Trophoblast cell (in vitro differentiated cells and primary cell): ENCODE measurements around the gene RPL13.

Source experiments
- DNase-seq, 2 donors: peaks; one replicate each; pipeline ENCODE4 v3.0.0-alpha.2; 2016
- H2AFZ ChIP-seq: 2 replicates; pipeline ENCODE4 v1.6.1; 2013; ENCODE audit warnings: low read length, moderate library complexity, mild to moderate bottlenecking; ENCODE audit not compliant: insufficient read depth, poor library complexity
- H2AK5ac ChIP-seq: 2 replicates; pipeline ENCODE4 v1.6.1; 2013; ENCODE audit warnings: mild to moderate bottlenecking, low read length
- H2BK120ac ChIP-seq: 2 replicates; pipeline ENCODE4 v1.6.1; 2013; ENCODE audit warnings: low read length, mild to moderate bottlenecking, moderate library complexity; ENCODE audit not compliant: insufficient read depth, poor library complexity
- H2BK12ac ChIP-seq: 2 replicates; pipeline ENCODE4 v1.6.1; 2013; ENCODE audit warnings: mild to moderate bottlenecking, low read length, moderate library complexity
- H2BK5ac ChIP-seq: 2 replicates; pipeline ENCODE4 v1.6.1; 2013; ENCODE audit warnings: low read length, low read depth, moderate library complexity, mild to moderate bottlenecking; ENCODE audit not compliant: poor library complexity
- H3K14ac ChIP-seq: 2 replicates; pipeline ENCODE4 v1.6.1; 2013; ENCODE audit warnings: mild to moderate bottlenecking, low read length
- H3K18ac ChIP-seq: 2 replicates; pipeline ENCODE4 v1.6.1; 2013; ENCODE audit warnings: mild to moderate bottlenecking, low read length
- H3K23ac ChIP-seq: 2 replicates; pipeline ENCODE4 v1.6.1; 2013; ENCODE audit warnings: low read length
- H3K27ac ChIP-seq: 2 replicates; pipeline ENCODE4 v1.5.1; 2013; ENCODE audit warnings: low read depth, mild to moderate bottlenecking, inconsistent platforms, low read length, moderate library complexity
- H3K27me3 ChIP-seq: 2 replicates; pipeline ENCODE4 v1.6.1; 2013; ENCODE audit warnings: inconsistent platforms, mild to moderate bottlenecking, low read length, moderate library complexity; ENCODE audit not compliant: insufficient read depth
- H3K36me3 ChIP-seq, 2 experiments: 1 replicate in 1 of 2; 2 replicates in 1 of 2; pipeline ENCODE4 v1.6.1; 2013; ENCODE audit warnings: low read length in 2 of 2, mild to moderate bottlenecking in 2 of 2, moderate library complexity in 1 of 2; ENCODE audit not compliant: insufficient read depth in 2 of 2, control insufficient read depth in 1 of 2
- H3K4ac ChIP-seq: 2 replicates; pipeline ENCODE4 v1.6.1; 2013; ENCODE audit warnings: low read depth, mild to moderate bottlenecking, low read length, moderate library complexity
- H3K4me1 ChIP-seq, 2 experiments: 1 replicate in 1 of 2; 2 replicates in 1 of 2; pipeline ENCODE4 v1.6.1; 2013; ENCODE audit warnings: low read length in 2 of 2, mild to moderate bottlenecking in 2 of 2, moderate library complexity in 1 of 2; ENCODE audit not compliant: insufficient read depth in 2 of 2, control insufficient read depth in 1 of 2
- H3K4me2 ChIP-seq: 2 replicates; pipeline ENCODE4 v1.6.1; 2013; ENCODE audit warnings: inconsistent platforms, mild to moderate bottlenecking, low read length, moderate library complexity
- H3K4me3 ChIP-seq: 2 replicates; pipeline ENCODE4 v1.5.1; 2013; ENCODE audit warnings: mild to moderate bottlenecking, low read depth, low read length, inconsistent platforms
- H3K79me1 ChIP-seq: one replicate; pipeline ENCODE4 v1.6.1; 2013; ENCODE audit warnings: low read length
- H3K79me2 ChIP-seq: 2 replicates; pipeline ENCODE4 v1.6.1; 2013; ENCODE audit warnings: low read length, mild to moderate bottlenecking; ENCODE audit not compliant: control insufficient read depth, insufficient read depth, poor library complexity
- H3K9ac ChIP-seq: 2 replicates; pipeline ENCODE4 v1.6.1; 2013; ENCODE audit warnings: mild to moderate bottlenecking, low read length
- H3K9me3 ChIP-seq: 2 replicates; pipeline ENCODE4 v1.6.1; 2013; ENCODE audit warnings: low read depth, mild to moderate bottlenecking, control low read depth, inconsistent platforms, low read length; ENCODE audit not compliant: insufficient read depth
- H4K12ac ChIP-seq: 2 replicates; pipeline ENCODE4 v1.6.1; 2013; ENCODE audit warnings: low read depth, mild to moderate bottlenecking, low read length, moderate library complexity
- H4K8ac ChIP-seq: 2 replicates; pipeline ENCODE4 v1.6.1; 2013; ENCODE audit warnings: low read depth, mild to moderate bottlenecking, low read length, moderate library complexity
- H4K91ac ChIP-seq: one replicate; pipeline ENCODE4 v1.6.1; 2013; ENCODE audit warnings: low read depth, mild to moderate bottlenecking, low read length, moderate library complexity
- WGBS: extraction: QIAGEN DNeasy Blood & Tissue Kit; methylation state at CpG from one replicate; pipeline ENCODE4 v1.1.7; 2013; ENCODE audit warnings: missing lambda C conversion rate; ENCODE audit not compliant: insufficient read length, insufficient coverage; ENCODE audit errors: extremely low coverage; 5-methylcytosine and 5-hydroxymethylcytosine counted together

The RPL13 gene

DNA sequence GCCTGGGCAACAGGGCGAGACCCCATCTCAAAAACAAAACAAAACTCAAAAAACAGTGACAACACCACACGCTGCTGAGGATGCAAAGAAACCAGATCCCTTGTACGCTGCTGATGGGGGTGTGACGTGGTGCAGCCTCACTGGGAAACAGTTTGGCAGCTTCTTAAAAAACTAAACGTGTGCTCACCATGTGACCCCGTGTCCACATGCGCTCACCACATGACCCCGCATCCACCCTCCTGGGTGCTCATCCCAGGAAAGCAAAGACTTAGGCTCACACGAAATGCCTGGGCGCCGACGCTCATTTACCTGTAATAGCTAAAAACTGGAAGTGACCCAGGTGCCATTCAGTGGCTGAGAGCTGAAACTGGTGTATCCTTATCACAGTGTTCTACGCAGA is 19.9 kb upstream of the RPL13 start:
- Histone ChIP-seq H4K8ac (no peak overlapping the region), H3K4me2 (no peak overlapping the region), H3K4me1 (no peaks in the 10 kb centered on the region), H3K4me3 (no peak overlapping the region), H3K23ac (no peak overlapping the region), H3K4ac (no peak overlapping the region), H3K36me3 (peaks cover 51 to 61% of the 10 kb centered on the region in 2 experiments), H3K9ac (no peak overlapping the region), H3K79me2 (no peaks in the 10 kb centered on the region), H4K12ac (no peak overlapping the region), H3K27me3 (no peaks in the 10 kb centered on the region), H3K9me3 (peaks cover 2% of the 10 kb centered on the region), H2BK5ac (no peak overlapping the region), H4K91ac (no peak overlapping the region), H3K14ac (no peak overlapping the region), H2AK5ac (no peak overlapping the region), H3K18ac (no peak overlapping the region), H2BK12ac (no peak overlapping the region), H2AFZ (no peak overlapping the region), H3K27ac (no peak overlapping the region), H3K79me1 (no peaks in the 10 kb centered on the region), H2BK120ac (no peak overlapping the region)
- DNase-seq: no peak
- no CpG with 5 or more reads among the region's 13 CpGs for WGBS

DNA sequence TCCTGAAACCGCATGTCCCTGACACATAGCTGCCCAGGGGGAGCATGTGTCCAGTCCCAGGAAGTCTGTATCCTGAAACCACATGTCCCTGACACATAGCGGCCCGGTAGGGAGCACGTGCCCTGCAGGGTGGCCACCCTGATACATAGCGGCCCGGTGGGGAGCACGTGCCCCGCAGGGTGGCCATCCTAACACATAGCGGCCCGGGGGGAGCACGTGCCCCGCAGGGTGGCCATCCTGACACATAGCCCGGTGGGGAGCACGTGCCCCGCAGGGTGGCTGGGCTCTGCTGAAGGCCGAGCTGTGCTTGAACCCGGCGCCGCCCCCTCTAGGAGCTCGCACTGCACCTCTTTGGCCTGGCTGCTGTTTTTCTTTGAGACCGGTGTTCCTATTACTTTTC is 18.7 kb upstream of the RPL13 start:
- Histone ChIP-seq H3K9me3 (peaks cover 2% of the 10 kb centered on the region), H2AK5ac (no peak overlapping the region), H4K91ac (no peak overlapping the region), H3K36me3 (peaks cover 54 to 66% of the 10 kb centered on the region in 2 experiments), H3K23ac (no peak overlapping the region), H3K4ac (no peak overlapping the region), H3K14ac (no peak overlapping the region), H2BK5ac (no peak overlapping the region), H4K8ac (no peak overlapping the region), H3K79me1 (no peaks in the 10 kb centered on the region), H3K79me2 (no peaks in the 10 kb centered on the region), H4K12ac (peak overlapping the region; percentile 40), H3K4me3 (no peak overlapping the region), H3K4me1 (no peaks in the 10 kb centered on the region), H3K27ac (no peak overlapping the region), H3K27me3 (no peaks in the 10 kb centered on the region), H3K9ac (no peak overlapping the region), H2BK12ac (no peak overlapping the region), H2BK120ac (no peak overlapping the region), H3K4me2 (no peak overlapping the region), H2AFZ (no peak overlapping the region), H3K18ac (no peak overlapping the region)
- no peak for DNase-seq
- no CpG with 5 or more reads among the region's 21 CpGs for WGBS

DNA sequence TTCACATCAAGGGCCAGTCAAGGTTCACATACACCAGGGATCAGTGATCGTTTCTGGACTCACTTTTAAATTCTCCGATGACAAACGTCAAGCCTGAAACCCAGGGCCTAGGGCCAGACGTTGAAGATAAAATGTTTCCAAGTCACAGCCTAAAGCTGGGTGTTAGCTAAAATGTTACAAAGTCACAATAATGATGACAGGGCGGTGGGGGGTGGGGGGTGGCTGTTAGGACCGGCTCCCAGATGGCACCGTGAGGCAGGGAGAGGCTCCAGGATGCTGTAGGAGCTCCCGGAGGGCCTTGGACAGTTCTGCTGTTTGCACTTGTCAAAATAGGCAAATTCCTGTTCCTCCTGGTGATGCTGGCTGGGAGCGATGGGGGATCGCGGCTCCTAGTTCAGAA is 16.4 kb upstream of the RPL13 start:
- Histone ChIP-seq H2BK120ac (no peak overlapping the region), H3K9me3 (peaks cover 4% of the 10 kb centered on the region), H4K12ac (no peak overlapping the region), H3K36me3 (peaks cover 55 to 64% of the 10 kb centered on the region in 2 experiments), H4K91ac (no peak overlapping the region), H4K8ac (no peak overlapping the region), H3K4me3 (no peak overlapping the region), H2BK12ac (no peak overlapping the region), H3K18ac (no peak overlapping the region), H3K14ac (no peak overlapping the region), H3K27me3 (no peaks in the 10 kb centered on the region), H2AFZ (no peak overlapping the region), H2AK5ac (no peak overlapping the region), H3K23ac (no peak overlapping the region), H3K79me1 (no peaks in the 10 kb centered on the region), H2BK5ac (no peak overlapping the region), H3K4ac (no peak overlapping the region), H3K79me2 (no peaks in the 10 kb centered on the region), H3K27ac (no peak overlapping the region), H3K4me2 (no peak overlapping the region), H3K4me1 (no peaks in the 10 kb centered on the region), H3K9ac (no peak overlapping the region)
- no CpG with 5 or more reads among the region's 11 CpGs for WGBS
- DNase-seq: no peak

DNA sequence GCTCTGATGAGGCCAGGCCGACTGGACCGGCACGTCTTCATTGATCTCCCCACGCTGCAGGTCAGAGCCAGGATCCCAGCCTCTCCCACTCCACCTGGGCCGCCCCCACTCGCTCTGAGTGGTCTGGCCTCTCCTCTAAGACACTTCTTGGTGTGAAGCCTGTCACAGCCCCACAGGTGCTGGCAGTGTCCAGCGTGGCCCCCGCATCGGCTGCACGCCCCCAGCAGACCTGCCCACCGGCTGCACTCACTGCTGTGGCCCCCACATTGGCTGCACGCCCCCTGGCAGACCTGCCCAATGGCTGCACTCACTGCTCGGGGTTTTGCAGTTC is 15.8 kb upstream of the RPL13 start:
- H3K79me1 ChIP-seq: no peaks in the 10 kb centered on the region
- H3K14ac ChIP-seq: no peak overlapping the region
- H2BK5ac ChIP-seq: no peak overlapping the region

More for the DNA sequence above, 15.8 kb upstream of the RPL13 start:
- Histone ChIP-seq H3K4me2 (no peak overlapping the region), H3K79me2 (no peaks in the 10 kb centered on the region), H3K9ac (no peak overlapping the region), H3K18ac (no peak overlapping the region), H4K91ac (no peak overlapping the region), H3K36me3 (peaks cover 56 to 70% of the 10 kb centered on the region in 2 experiments), H3K4ac (no peak overlapping the region), H3K27ac (no peak overlapping the region), H3K9me3 (peaks cover 4% of the 10 kb centered on the region), H2BK12ac (no peak overlapping the region), H4K8ac (no peak overlapping the region), H4K12ac (no peak overlapping the region), H3K4me3 (no peak overlapping the region), H3K4me1 (no peaks in the 10 kb centered on the region), H2BK120ac (no peak overlapping the region), H2AFZ (no peak overlapping the region), H2AK5ac (no peak overlapping the region), H3K23ac (no peak overlapping the region), H3K27me3 (no peaks in the 10 kb centered on the region)
- DNase-seq: no peak
- WGBS: no CpG with 5 or more reads among the region's 13 CpGs
